K562 (cell line): ENCODE measurements around the gene FCHO1. TPM values are rescaled to one million over a fixed set of nuclear protein-coding genes. Genes with fewer than 3 reads are reported as not detected.

Source experiments
- ATAC-seq: fragments of 200-7000 bp; cut with Tn5 transposase; 3 replicates; pipeline ENCODE4 v1.9.1; 2020; ENCODE audit warnings: moderate library complexity
- BruUV-seq: library from RNA; stranded (reverse); fragments of 400-500 nt; replicated peaks from 2 replicates; lab custom pipeline; 2021; lab: Mats Ljungman, UMichigan
- CTCF ChIA-PET: fragments of 300-600 bp; formaldehyde crosslinking; extraction: SDS; loops from one replicate; lab custom pipeline; 2021; ENCODE audit warnings: low intra/inter-chr PET ratio; lab: Yijun Ruan, JAX
- POLR2A ChIA-PET: fragments of 300-600, 350-650 bp; sonication (Branson Sonifier 250); formaldehyde crosslinking; extraction: SDS; loops from one replicate; lab custom pipeline; 2021; ENCODE audit warnings: antibody characterized with exemption, inconsistent platforms; lab: Yijun Ruan, JAX
- DNase-seq, 4 experiments: peaks; one replicate each; pipeline versions ENCODE4 v3.0.0 to v3.0.0-alpha.2; 2011 to 2018; ENCODE audit warnings: low spot score in 3 of 4, mixed read lengths in 3 of 4; ENCODE audit errors: extremely low read depth in 1 of 4
- FAIRE-seq: peaks from 2 replicates; lab custom pipeline; 2011; peaks lifted over from hg19 to GRCh38; lab: Jason Lieb, UNC
- H2AFZ ChIP-seq: 2 replicates; pipeline ENCODE4 v1.6.0; 2011; ENCODE audit warnings: low read depth, low read length, control low read depth, inconsistent platforms
- H3K27ac ChIP-seq: fragments of 200-600 bp; 3 replicates; pipeline ENCODE4 v1.8.0; 2011; ENCODE audit warnings: low read depth, mild to moderate bottlenecking, control low read depth, inconsistent platforms, low read length, moderate library complexity, mixed read lengths; ENCODE audit errors: extremely low read depth
- H3K27me3 ChIP-seq, 2 experiments: fragments of 300-600 bp in 1 of 2; 2 replicates in 1 of 2; 3 replicates in 1 of 2; pipeline versions ENCODE4 v1.6.0 to v1.8.0; 2011; ENCODE audit warnings: inconsistent platforms in 2 of 2, low read length in 2 of 2, mild to moderate bottlenecking in 1 of 2, mixed read lengths in 1 of 2, moderate library complexity in 1 of 2; ENCODE audit not compliant: control insufficient read depth in 2 of 2, insufficient read depth in 2 of 2
- H3K36me3 ChIP-seq: fragments of 300-600 bp; 3 replicates; pipeline ENCODE4 v1.8.0; 2011; ENCODE audit warnings: mild to moderate bottlenecking, low read length, inconsistent platforms; ENCODE audit not compliant: control insufficient read depth, insufficient read depth
- H3K4me1 ChIP-seq, 2 experiments: fragments of 200-600 bp in 1 of 2; replicated peaks in 1 of 2; 2 replicates in 1 of 2; 3 replicates in 1 of 2; pipeline versions ENCODE4 v1.5.1 to v1.8.0; 2011; ENCODE audit warnings: inconsistent platforms in 2 of 2, low read length in 2 of 2, mild to moderate bottlenecking in 1 of 2, mixed read lengths in 1 of 2, moderate library complexity in 1 of 2; ENCODE audit not compliant: control insufficient read depth in 2 of 2, insufficient read depth in 2 of 2
- H3K4me2 ChIP-seq: 2 replicates; pipeline ENCODE4 v1.6.1; 2011; ENCODE audit warnings: low read length, control low read depth, inconsistent platforms, mixed read lengths; ENCODE audit not compliant: insufficient read depth
- H3K4me3 ChIP-seq: fragments of 200-600 bp; sonication (generic), shearing (Covaris generic); 2 replicates; pipeline ENCODE4 v1.5.1; 2016; ENCODE audit warnings: control low read depth, inconsistent platforms
- H3K79me2 ChIP-seq: fragments of 200-600 bp; 3 replicates; pipeline ENCODE4 v1.8.0; 2011; ENCODE audit warnings: low read length, inconsistent platforms; ENCODE audit not compliant: control insufficient read depth, insufficient read depth
- H3K9ac ChIP-seq, 2 experiments: 2 replicates each; pipeline versions ENCODE4 v1.6.0 to v1.6.1; 2011; ENCODE audit warnings: low read depth in 2 of 2, low read length in 2 of 2, control low read depth in 1 of 2, inconsistent platforms in 1 of 2, mild to moderate bottlenecking in 1 of 2, mixed read lengths in 1 of 2; ENCODE audit not compliant: insufficient read depth in 1 of 2
- H3K9me1 ChIP-seq: one replicate; pipeline ENCODE4 v1.6.0; 2011; ENCODE audit warnings: inconsistent platforms, mild to moderate bottlenecking, low read length, moderate library complexity; ENCODE audit not compliant: control insufficient read depth, insufficient read depth
- H3K9me3 ChIP-seq: replicated peaks from 2 replicates; pipeline ENCODE4 v1.5.1; 2011; ENCODE audit warnings: low read depth, low read length, inconsistent platforms; ENCODE audit not compliant: control insufficient read depth, insufficient read depth
- H4K20me1 ChIP-seq: replicated peaks from 2 replicates; pipeline ENCODE4 v1.6.1; 2011; ENCODE audit warnings: low read length, inconsistent platforms, mixed read lengths; ENCODE audit not compliant: control insufficient read depth, insufficient read depth
- CBX8 ChIP-seq: fragments of 200-600 bp; sonication (generic); IDR thresholded peaks from 2 replicates; pipeline ENCODE4 v1.6.1; 2012; ENCODE audit warnings: borderline replicate concordance, mixed run types, low read depth, mild to moderate bottlenecking, moderate library complexity, mixed read lengths, low read length, control low read depth, inconsistent platforms; ENCODE audit not compliant: poor library complexity, severe bottlenecking; ENCODE audit errors: extremely low read depth
- CHD2 ChIP-seq: IDR thresholded peaks from 2 replicates; pipeline ENCODE4 v1.6.1; 2011; ENCODE audit warnings: low read depth, low read length
- CREB5 ChIP-seq: fragments of 250-450 bp; sonication (Bioruptor Pico); IDR thresholded peaks from 2 replicates; pipeline ENCODE4 v1.5.0; 2020; ENCODE audit warnings: mild to moderate bottlenecking
- HMG20A ChIP-seq: fragments of 450-650 bp; formaldehyde crosslinking; conservative IDR thresholded peaks from 2 replicates; pipeline ENCODE4 v1.4.0; 2020; ENCODE audit warnings: mild to moderate bottlenecking, mixed read lengths
- HNRNPK ChIP-seq: fragments of 200-400 bp; formaldehyde crosslinking; IDR thresholded peaks from one replicate; pipeline ENCODE4 v1.6.1; 2018; ENCODE audit warnings: mild to moderate bottlenecking, low read depth, low read length; ENCODE audit not compliant: poor library complexity, severe bottlenecking
- KAT8 ChIP-seq: fragments of 450-650 bp; IDR thresholded peaks from 2 replicates; pipeline ENCODE4 v1.6.1; 2016; ENCODE audit warnings: low read depth, mild to moderate bottlenecking
- KLF16 ChIP-seq: IDR thresholded peaks from 2 replicates; pipeline ENCODE4 v1.6.1; 2016; ENCODE audit warnings: antibody characterized with exemption
- NR1H2 ChIP-seq: sonication (generic); formaldehyde crosslinking; IDR thresholded peaks from 2 replicates; pipeline ENCODE4 v1.4.0; 2020; ENCODE audit warnings: mild to moderate bottlenecking, missing genetic modification reagents
- NR4A1 ChIP-seq, 2 experiments: fragments of 250-450 bp in 1 of 2; fragments of 450-650 bp in 1 of 2; sonication (Bioruptor Pico) in 1 of 2; IDR thresholded peaks; 2 replicates each; pipeline versions ENCODE4 v1.4.0 to v1.6.1; 2016 to 2020; ENCODE audit warnings: mild to moderate bottlenecking in 2 of 2, missing compliant biosample characterization in 1 of 2, missing genetic modification characterization in 1 of 2, moderate library complexity in 1 of 2
- NUFIP1 ChIP-seq: fragments of 450-650 bp; IDR thresholded peaks from 2 replicates; pipeline ENCODE4 v1.6.1; 2018; ENCODE audit not compliant: partially characterized antibody
- POLR2H ChIP-seq: IDR thresholded peaks from 2 replicates; pipeline ENCODE4 v1.6.1; 2016; ENCODE audit warnings: missing genetic modification characterization, low read depth, mild to moderate bottlenecking, control low read depth, missing compliant biosample characterization, moderate library complexity
- POLR3A ChIP-seq: IDR thresholded peaks from 2 replicates; pipeline ENCODE4 v1.6.1; 2011; ENCODE audit warnings: borderline replicate concordance, mild to moderate bottlenecking, moderate library complexity; ENCODE audit not compliant: insufficient read length, insufficient read depth; ENCODE audit errors: extremely low read depth
- RBBP5 ChIP-seq: fragments of 200-600 bp; sonication (generic); IDR thresholded peaks from 2 replicates; pipeline ENCODE4 v1.6.1; 2012; ENCODE audit warnings: borderline replicate concordance, mild to moderate bottlenecking, low read length, control low read depth, inconsistent platforms; ENCODE audit not compliant: insufficient read depth, poor library complexity, severe bottlenecking
- SIX5 ChIP-seq, 2 experiments: IDR thresholded peaks; 2 replicates each; pipeline ENCODE4 v1.6.1; 2011; ENCODE audit warnings: low read length in 2 of 2, borderline replicate concordance in 1 of 2, low read depth in 1 of 2, mild to moderate bottlenecking in 1 of 2, moderate library complexity in 1 of 2; ENCODE audit not compliant: insufficient read depth in 1 of 2
- TRIM24 ChIP-seq, 2 experiments: fragments of 450-650 bp; IDR thresholded peaks; 2 replicates each; pipeline ENCODE4 v1.6.1; 2016
- ZNF146 ChIP-seq: IDR thresholded peaks from one replicate; pipeline ENCODE4 v1.6.1; 2018; ENCODE audit warnings: missing compliant biosample characterization; ENCODE audit not compliant: unreplicated experiment
- ZNF217 ChIP-seq: sonication (generic); formaldehyde crosslinking; IDR thresholded peaks from 2 replicates; pipeline ENCODE4 v1.8.0; 2022; ENCODE audit warnings: mild to moderate bottlenecking, missing genetic modification reagents
- ZNF224 ChIP-seq: sonication (generic); formaldehyde crosslinking; IDR thresholded peaks from 2 replicates; pipeline ENCODE4 v1.8.0; 2022; ENCODE audit warnings: mild to moderate bottlenecking, missing genetic modification reagents
- ZNF436 ChIP-seq: fragments of 250-450, 450-650 bp; sonication (Bioruptor Pico); formaldehyde crosslinking; IDR thresholded peaks from 2 replicates; pipeline ENCODE4 v1.7.0; 2020; ENCODE audit warnings: mild to moderate bottlenecking
- ZNF780A ChIP-seq: fragments of 250-450 bp; sonication (Bioruptor Pico); IDR thresholded peaks from 2 replicates; pipeline ENCODE4 v1.5.0; 2021; ENCODE audit warnings: mild to moderate bottlenecking
- WGBS: fragments of 100-300 bp; shearing (Covaris generic); methylation state at CpG from one replicate; pipeline ENCODE4 v1.1.6; 2016; ENCODE audit warnings: low coverage, mixed read lengths; ENCODE audit not compliant: insufficient coverage; ENCODE audit errors: missing lambda C conversion rate; 5-methylcytosine and 5-hydroxymethylcytosine counted together
- in situ Hi-C: fragments of 300-500 bp; cut with MboI; formaldehyde crosslinking; loops from 4 replicates; pipeline ENCODE4 v1.15.0; 2018; ENCODE audit warnings: inconsistent platforms, mixed read lengths
- intact Hi-C: fragments of 100-400 bp; cut with micrococcal nuclease; formaldehyde crosslinking; loops from 2 replicates; pipeline ENCODE4 v1.14.2; 2022
- polyA plus RNA-seq, 8 experiments: library from polyadenylated mRNA; depleted of rRNA in 4 of 8; stranded (reverse) in 5 of 8; unstranded in 3 of 8; fragments of >200 nt; fragmentation: Nextera tagmentation in 2 of 8; fragmentation: Illumina TruSeq in 1 of 8; extraction: Ambion mirVana in 2 of 8; extraction: Trizol in 1 of 8; gene quantifications; 2 replicates each; pipeline versions ENCODE4 v1.2.1 to v1.2.3, GENCODE V29; 2011 to 2014; ENCODE audit warnings: inconsistent platforms in 1 of 8, missing spikeins in 1 of 8
- total RNA-seq, 7 experiments: library from RNA; depleted of rRNA in 6 of 7; stranded (reverse); fragments of >200 nt in 6 of 7; fragmentation: Illumina TruSeq in 2 of 7; extraction: Trizol in 2 of 7; gene quantifications; 2 replicates each; pipeline versions ENCODE4 v1.2.1 to v1.2.3, GENCODE V29; 2011 to 2021; ENCODE audit warnings: low replicate concordance in 1 of 7

Gene FCHO1
- total and polyA plus RNA-seq, 9 of the 15 experiments (the other 6 are each of a cell fraction or from before 2014, with no cell fraction given), result 0.21 to 58.9 (median 18.3) TPM

DNA sequence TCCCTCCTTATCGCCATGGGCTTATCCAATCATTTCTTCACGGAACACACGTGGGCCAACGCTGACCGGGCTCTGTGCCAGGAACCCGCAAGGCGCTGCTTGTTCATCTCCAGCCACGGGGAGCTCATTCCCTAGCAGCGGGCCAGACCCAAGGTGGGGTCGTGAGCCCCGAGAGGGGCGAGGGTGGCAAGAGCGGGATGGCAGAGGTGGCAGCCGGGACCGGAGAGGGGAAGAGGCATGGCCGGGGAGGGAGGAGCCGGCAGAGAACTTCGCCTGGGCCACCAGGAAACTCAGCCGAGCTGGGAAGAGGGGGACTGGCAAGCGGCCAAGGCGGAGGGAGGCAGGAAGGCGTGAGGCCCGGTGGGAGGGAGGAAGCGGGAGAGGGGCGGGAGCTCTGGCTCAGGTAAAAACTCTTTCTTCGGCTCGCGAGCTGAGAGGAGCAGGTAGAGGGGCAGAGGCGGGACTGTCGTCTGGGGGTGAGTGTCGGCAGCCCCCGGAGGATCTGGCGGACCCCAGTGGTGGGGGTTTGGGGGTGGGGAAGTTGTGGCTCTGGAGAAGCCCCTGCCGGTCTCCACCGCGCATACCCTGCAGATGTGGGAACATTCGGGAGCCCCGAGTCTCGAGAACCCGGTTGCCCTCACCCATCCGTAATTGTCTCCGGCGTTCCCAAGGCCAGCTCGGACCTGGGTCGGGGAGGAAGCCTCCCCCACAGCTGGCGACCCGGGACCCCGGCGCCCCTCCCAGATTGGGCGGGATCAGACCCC is 43.6 kb downstream of the FCHO1 start, which contains the start of gene B3GNT3:
Gene B3GNT3 (plus strand): TSS at position 408 of the 764 bp plus-strand sequence. CDS start 12,670 bp downstream, outside the sequence.
- DNase-seq, result peak; percentile 56 to 83 (median 79)
- no peak for FAIRE-seq
- peak; percentile 73 for ATAC-seq
- Histone ChIP-seq H3K4me1 (peaks cover 15 to 26% of the 10 kb centered on the region in 2 experiments; a peak in 4 of 5 replicates), H3K9me3 (no peaks in the 10 kb centered on the region), H3K27ac (no peak within 1 kb of the TSS), H3K4me3 (peak within 1 kb of the TSS; percentile 40), H4K20me1 (no peaks in the 10 kb centered on the region), H2AFZ (peak within 1 kb of the TSS; percentile 89), H3K36me3 (no peaks in the 10 kb centered on the region), H3K27me3 (peaks cover 4 to 24% of the 10 kb centered on the region in 2 experiments; a peak in 3 of 5 replicates), H3K9me1 (no peaks in the 10 kb centered on the region), H3K4me2 (peak within 1 kb of the TSS; percentile 74), H3K9ac (peak within 1 kb of the TSS; percentile 49 to 90; a peak in 3 of 4 replicates), H3K79me2 (no peaks in the 10 kb centered on the region)
- intact Hi-C loops (loop anchor here (5.0 kb wide), 1 partner anchor 62 kb away; the partner anchor contains the start of gene RPL18A), in situ Hi-C loops (no loop called here)
- no TSS peak for BruUV-seq
- ChIA-PET POLR2A (interaction anchor here (0.7 kb wide), 1 partner anchor 188 kb away, joined by 3 read pairs; no protein-coding TSS in a partner anchor), CTCF (no interaction called here)
- WGBS, result 2% methylated on average over 37 of the region's 50 CpGs
- TF ChIP-seq NUFIP1, result no peak
- TF ChIP-seq CREB5, result no peak
- TF ChIP-seq ZNF436 (CRISPR knock-in tag), result no peak
- TF ChIP-seq ZNF217 (CRISPR knock-in tag), result no peak
- TF ChIP-seq NR1H2, result no peak
- TF ChIP-seq SIX5 (IDR thresholded peaks at IDR 0.05; ENCODE audit: borderline replicate concordance in 1 of 2, insufficient read depth in 1 of 2, low read depth in 1 of 2, low read length in 2 of 2), result no peak
- TF ChIP-seq CBX8, result no peak
- TF ChIP-seq ZNF146 (CRISPR knock-in tag), result no peak
- TF ChIP-seq KLF16, result no peak
- TF ChIP-seq POLR2H, result no peak
- TF ChIP-seq ZNF780A (CRISPR knock-in tag), result no peak
- no peak for TF ChIP-seq CHD2
- TF ChIP-seq HNRNPK, result no peak
- TF ChIP-seq NR4A1 (CRISPR knock-in tag; IDR thresholded peaks at IDR 0.05), result no peak
- 0 out of 2 replicates have a peak, but pooled peaks have one; percentile 29 for TF ChIP-seq NR4A1 (tag; IDR thresholded peaks at IDR 0.05)
- no peak for TF ChIP-seq HMG20A (CRISPR knock-in tag)
- TF ChIP-seq POLR3A, result no peak
- TF ChIP-seq RBBP5, result no peak
- no peak for TF ChIP-seq KAT8
- TF ChIP-seq TRIM24 (IDR thresholded peaks at IDR 0.05), result no peak
- no peak for TF ChIP-seq ZNF224 (CRISPR knock-in tag)
